ENCODE measurements around the gene GALM.
"Not testable (repeated sequence)": the region's sequence is repeated elsewhere in the genome, so short reads cannot be mapped to it uniquely, and the experiment has no call there.

Gene GALM

GRCh38 chr2:38740851-38741731 is 75.2 kb downstream of the GALM start:
- no peak for DNase-seq (ENCODE audit: low read depth)

- no peak for DNase-seq (ENCODE audit: low read depth)
Measured at GRCh38 chr2:38742797-38743559, 77.1 kb downstream of the GALM start.

- no peak for DNase-seq (ENCODE audit: low read depth)
Measured at GRCh38 chr2:38743672-38744398, 77.9 kb downstream of the GALM start.

GRCh38 chr2:38744399-38744780 is 78.5 kb downstream of the GALM start:
- no peak for DNase-seq (ENCODE audit: low read depth)

GRCh38 chr2:38745267-38745666 is 79.4 kb downstream of the GALM start:
- DNase-seq (ENCODE audit: low read depth), result no peak

- no peak for DNase-seq (ENCODE audit: low read depth)
Measured at GRCh38 chr2:38747007-38747424, 81.1 kb downstream of the GALM start.

GRCh38 chr2:38747819-38748218 is 81.9 kb downstream of the GALM start:
- no peak for DNase-seq (ENCODE audit: low read depth)

- DNase-seq (ENCODE audit: low read depth), result no peak
Measured at GRCh38 chr2:38748391-38748790, 82.5 kb downstream of the GALM start.

- no peak for DNase-seq (ENCODE audit: low read depth)
Measured at GRCh38 chr2:38748943-38749804, 83.3 kb downstream of the GALM start.

GRCh38 chr2:38750011-38750890 is 84.3 kb downstream of the GALM start:
- DNase-seq (ENCODE audit: low read depth), result no peak

- peak; percentile 97 for DNase-seq (ENCODE audit: low read depth)
Measured at GRCh38 chr2:38750891-38751595, 85.1 kb downstream of the GALM start, which contains the start of gene SRSF7. TSS of gene SRSF7 (minus strand) at chr2:38751361. CDS start at chr2:38751256, 105 bp downstream.

- DNase-seq (ENCODE audit: low read depth), result no peak
Measured at GRCh38 chr2:38751596-38752410, 85.9 kb downstream of the GALM start.

GRCh38 chr2:38754049-38754448 is 88.1 kb downstream of the GALM start:
- no peak for DNase-seq (ENCODE audit: low read depth)

GRCh38 chr2:38754506-38754905 is 88.6 kb downstream of the GALM start:
- DNase-seq (ENCODE audit: low read depth), result no peak

GRCh38 chr2:38755891-38756290 is 90.0 kb downstream of the GALM start:
- not testable (repeated sequence) for DNase-seq (ENCODE audit: low read depth)

GRCh38 chr2:38763228-38763627 is 97.3 kb downstream of the GALM start:
- DNase-seq (ENCODE audit: low read depth), result no peak

GRCh38 chr2:38763728-38764127 is 97.8 kb downstream of the GALM start:
- DNase-seq (ENCODE audit: low read depth), result no peak

GRCh38 chr2:38765149-38765548 is 99.2 kb downstream of the GALM start:
- no peak for DNase-seq (ENCODE audit: low read depth)

- no peak for DNase-seq (ENCODE audit: low read depth)
Measured at GRCh38 chr2:38765551-38765950, 99.6 kb downstream of the GALM start.
